Right atrium auricular region (tissue), 2 donors: ENCODE measurements around the gene RAB6B. TPM values are rescaled to one million over a fixed set of nuclear protein-coding genes. Genes with fewer than 3 reads are reported as not detected.

Source experiments
- DNase-seq: peaks from one replicate; pipeline ENCODE4 v3.0.0-alpha.2; 2019; ENCODE audit warnings: low spot score
- H3K27ac ChIP-seq, 2 donors: fragments of 200-600 bp; sonication (generic); 1 replicate in 1 of 2; 2 replicates in 1 of 2; pipeline ENCODE4 v1.5.1; 2016 to 2019
- H3K27me3 ChIP-seq, 2 donors: fragments of 200-600 bp; sonication (generic); one replicate each; pipeline versions ENCODE4 v1.5.1 to v1.6.0; 2017 to 2019
- H3K36me3 ChIP-seq: fragments of 200-600 bp; sonication (generic); one replicate; pipeline ENCODE4 v1.5.1; 2016
- H3K4me1 ChIP-seq, 2 donors: fragments of 200-600 bp; sonication (generic); one replicate each; pipeline versions ENCODE4 v1.5.1 to v1.6.0; 2017 to 2019
- H3K4me3 ChIP-seq, 2 donors: fragments of 200-600 bp; sonication (generic); 1 replicate in 1 of 2; 2 replicates in 1 of 2; pipeline ENCODE4 v1.5.1; 2017 to 2019; ENCODE audit warnings: mild to moderate bottlenecking in 1 of 2, moderate library complexity in 1 of 2
- H3K9me3 ChIP-seq, 2 donors: fragments of 200-600 bp; sonication (generic); one replicate each; pipeline ENCODE4 v1.5.1; 2019
- total RNA-seq, 2 donors: library from RNA; depleted of rRNA; stranded (reverse); fragments of >200 nt; gene quantifications; one replicate each; pipeline ENCODE4 v1.1.0, GENCODE V29; 2016
- TF ChIP-seq, protein P1 (sequence below), 2 donors: fragments of 200-600 bp; sonication (generic); IDR thresholded peaks; one replicate each; pipeline ENCODE4 v1.5.1; 2019; ENCODE audit warnings: antibody characterized with exemption in 2 of 2

The RAB6B gene
- total RNA-seq, 2 donors from 2014 or later = 9.5 to 11.5 TPM

DNA sequence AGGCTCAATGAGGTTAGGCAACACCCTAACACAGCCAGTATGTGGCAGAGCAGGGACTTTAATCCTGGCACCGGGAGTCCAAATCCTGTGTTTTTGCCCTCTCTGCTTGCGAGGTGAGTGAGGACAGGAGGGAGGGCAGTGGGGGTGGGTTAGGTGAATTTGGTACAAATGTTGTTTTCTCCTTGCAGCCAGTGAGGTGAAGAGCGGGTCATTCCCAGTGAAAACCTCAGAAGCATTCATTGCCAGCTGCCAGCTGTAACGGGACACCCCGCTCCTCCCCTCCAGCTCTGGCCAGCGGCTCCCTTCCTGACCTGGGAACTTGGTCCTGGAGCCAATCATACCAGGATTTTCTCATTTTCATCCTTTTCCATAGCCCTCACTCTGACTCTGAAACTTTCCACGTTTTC is 45.7 kb upstream of the RAB6B start:
- H3K36me3 ChIP-seq = no peaks in the 10 kb centered on the region
- H3K27ac ChIP-seq = no peak overlapping the region
- DNase-seq = no peak
- H3K9me3 ChIP-seq = no peaks in the 10 kb centered on the region
- TF ChIP-seq, protein P1, sequence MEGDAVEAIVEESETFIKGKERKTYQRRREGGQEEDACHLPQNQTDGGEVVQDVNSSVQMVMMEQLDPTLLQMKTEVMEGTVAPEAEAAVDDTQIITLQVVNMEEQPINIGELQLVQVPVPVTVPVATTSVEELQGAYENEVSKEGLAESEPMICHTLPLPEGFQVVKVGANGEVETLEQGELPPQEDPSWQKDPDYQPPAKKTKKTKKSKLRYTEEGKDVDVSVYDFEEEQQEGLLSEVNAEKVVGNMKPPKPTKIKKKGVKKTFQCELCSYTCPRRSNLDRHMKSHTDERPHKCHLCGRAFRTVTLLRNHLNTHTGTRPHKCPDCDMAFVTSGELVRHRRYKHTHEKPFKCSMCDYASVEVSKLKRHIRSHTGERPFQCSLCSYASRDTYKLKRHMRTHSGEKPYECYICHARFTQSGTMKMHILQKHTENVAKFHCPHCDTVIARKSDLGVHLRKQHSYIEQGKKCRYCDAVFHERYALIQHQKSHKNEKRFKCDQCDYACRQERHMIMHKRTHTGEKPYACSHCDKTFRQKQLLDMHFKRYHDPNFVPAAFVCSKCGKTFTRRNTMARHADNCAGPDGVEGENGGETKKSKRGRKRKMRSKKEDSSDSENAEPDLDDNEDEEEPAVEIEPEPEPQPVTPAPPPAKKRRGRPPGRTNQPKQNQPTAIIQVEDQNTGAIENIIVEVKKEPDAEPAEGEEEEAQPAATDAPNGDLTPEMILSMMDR (IDR thresholded peaks at IDR 0.05) = no peak
- no peak overlapping the region for H3K4me3 ChIP-seq
- H3K27me3 ChIP-seq = no peaks in the 10 kb centered on the region
- H3K4me1 ChIP-seq = peaks cover 0 to 21% of the 10 kb centered on the region in 2 donors

DNA sequence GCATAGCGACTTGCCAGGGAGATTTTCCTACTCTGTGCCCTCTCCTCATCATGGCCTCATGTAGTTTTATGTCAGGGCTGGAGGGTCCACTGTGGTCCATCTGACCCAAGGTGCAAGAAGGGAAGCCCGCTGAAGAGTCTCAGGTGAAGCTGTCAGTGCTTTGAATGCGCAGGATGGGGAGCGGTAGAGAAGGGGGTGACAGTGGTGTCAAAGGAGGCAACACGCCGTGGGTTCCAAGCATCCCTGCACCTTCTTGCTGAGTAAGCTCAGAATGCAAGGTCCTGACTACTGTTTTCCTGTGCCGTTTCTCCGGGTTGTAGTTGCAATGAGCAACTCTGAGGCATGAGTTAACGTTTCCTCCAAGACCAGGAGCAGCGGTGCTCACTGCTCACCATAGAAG is 44.9 kb upstream of the RAB6B start:
- Histone ChIP-seq H3K9me3 (no peaks in the 10 kb centered on the region), H3K36me3 (no peaks in the 10 kb centered on the region), H3K4me3 (no peak overlapping the region), H3K27me3 (no peaks in the 10 kb centered on the region), H3K27ac (no peak overlapping the region), H3K4me1 (peaks cover 0 to 21% of the 10 kb centered on the region in 2 donors)
- TF ChIP-seq, protein P1 (IDR thresholded peaks at IDR 0.05) = no peak
- no peak for DNase-seq

DNA sequence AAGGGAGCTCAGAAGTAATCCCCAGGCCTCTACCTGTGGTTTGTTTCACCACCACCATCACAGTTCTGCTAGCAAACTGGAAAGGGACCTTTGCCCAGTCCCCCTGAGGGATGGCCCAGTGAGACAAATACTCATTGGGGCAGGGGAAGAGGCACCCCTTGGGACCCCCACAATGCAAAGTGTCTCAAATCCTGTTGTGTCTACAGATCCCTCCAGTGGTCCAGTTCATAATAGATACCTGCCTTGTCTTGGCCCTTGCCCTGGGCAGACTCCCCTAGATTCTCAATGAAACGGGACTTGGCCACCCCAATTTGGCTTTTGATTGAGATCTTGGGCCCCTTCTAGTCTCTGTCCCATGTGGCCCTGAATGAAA is 43.8 kb upstream of the RAB6B start:
- Histone ChIP-seq H3K27me3 (no peaks in the 10 kb centered on the region), H3K9me3 (no peaks in the 10 kb centered on the region), H3K27ac (no peak overlapping the region), H3K36me3 (no peaks in the 10 kb centered on the region), H3K4me1 (peaks cover 0 to 16% of the 10 kb centered on the region in 2 donors), H3K4me3 (no peak overlapping the region)
- no peak for DNase-seq
- TF ChIP-seq, protein P1 (IDR thresholded peaks at IDR 0.05) = no peak

GRCh38 chr3:133938770-133939462 is 43.2 kb upstream of the RAB6B start:
- Histone ChIP-seq H3K4me1 (peaks cover 0 to 11% of the 10 kb centered on the region in 2 donors), H3K27ac (no peak overlapping the region), H3K36me3 (no peaks in the 10 kb centered on the region), H3K9me3 (no peaks in the 10 kb centered on the region), H3K4me3 (no peak overlapping the region), H3K27me3 (no peaks in the 10 kb centered on the region)
- TF ChIP-seq, protein P1 (IDR thresholded peaks at IDR 0.05) = peak in 1 of 2 donors; percentile 21
- DNase-seq = no peak

DNA sequence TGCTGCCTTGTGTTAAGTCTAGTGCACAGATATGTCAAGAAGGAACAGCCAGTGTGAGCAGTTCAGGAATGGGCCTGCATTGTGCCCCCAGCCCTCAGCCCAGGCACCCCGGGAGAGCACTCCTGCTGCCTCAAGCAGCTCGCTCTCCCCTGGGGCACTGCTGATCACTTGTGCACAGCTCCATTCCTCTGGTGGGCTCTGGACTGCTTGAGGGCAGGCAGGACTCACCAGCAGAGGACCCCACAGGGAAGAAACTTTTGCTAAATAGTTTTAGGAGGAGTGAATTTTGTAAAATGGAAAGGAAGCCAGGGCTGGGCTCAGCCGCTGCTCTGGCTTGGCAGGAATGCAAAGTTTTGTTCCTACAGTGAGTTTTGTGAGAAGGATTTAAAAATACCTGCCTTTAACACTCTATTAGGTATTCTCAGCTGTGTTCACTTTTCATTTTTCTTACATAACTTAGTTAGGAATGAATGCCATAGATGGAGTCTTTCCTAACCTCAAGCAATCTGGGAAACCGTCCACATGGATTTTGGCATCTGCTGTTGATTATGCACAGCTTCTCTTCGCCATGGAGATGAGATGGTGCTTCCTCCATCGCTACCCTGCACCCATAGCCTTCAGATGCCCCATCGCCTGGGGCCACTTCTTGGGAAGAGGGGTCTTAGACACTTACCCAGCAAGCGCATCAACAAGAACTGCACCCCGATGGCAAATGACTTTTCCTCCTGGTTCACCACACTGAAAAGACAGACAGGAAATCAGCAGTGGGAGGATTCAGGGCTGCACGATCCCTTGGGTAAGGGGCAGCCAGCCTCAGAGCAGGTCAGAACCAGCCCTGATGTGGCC is 42.3 kb upstream of the RAB6B start:
- TF ChIP-seq, protein P1 (IDR thresholded peaks at IDR 0.05) = no peak
- peaks cover 0 to 4% of the 10 kb centered on the region in 2 donors for H3K4me1 ChIP-seq
- H3K9me3 ChIP-seq = no peaks in the 10 kb centered on the region
- DNase-seq = peak; percentile 51
- H3K4me3 ChIP-seq = no peak overlapping the region
- no peaks in the 10 kb centered on the region for H3K27me3 ChIP-seq
- H3K27ac ChIP-seq = no peak overlapping the region
- no peaks in the 10 kb centered on the region for H3K36me3 ChIP-seq
